GM21619 (cell line): ENCODE results near the gene PTPN14.
A peak's percentile ranks its signal among the peaks of the same experiment; 100 is the strongest.
"Not testable (repeated sequence)": the region's sequence is repeated elsewhere in the genome, so short reads cannot be mapped to it uniquely, and the experiment has no call there.

Experiments used
- ATAC-seq: cut with Tn5 transposase; IDR thresholded peaks from one replicate; pipeline ENCODE4 v1.9.1; 2021; ENCODE audit not compliant: unreplicated experiment

PTPN14 gene

DNA sequence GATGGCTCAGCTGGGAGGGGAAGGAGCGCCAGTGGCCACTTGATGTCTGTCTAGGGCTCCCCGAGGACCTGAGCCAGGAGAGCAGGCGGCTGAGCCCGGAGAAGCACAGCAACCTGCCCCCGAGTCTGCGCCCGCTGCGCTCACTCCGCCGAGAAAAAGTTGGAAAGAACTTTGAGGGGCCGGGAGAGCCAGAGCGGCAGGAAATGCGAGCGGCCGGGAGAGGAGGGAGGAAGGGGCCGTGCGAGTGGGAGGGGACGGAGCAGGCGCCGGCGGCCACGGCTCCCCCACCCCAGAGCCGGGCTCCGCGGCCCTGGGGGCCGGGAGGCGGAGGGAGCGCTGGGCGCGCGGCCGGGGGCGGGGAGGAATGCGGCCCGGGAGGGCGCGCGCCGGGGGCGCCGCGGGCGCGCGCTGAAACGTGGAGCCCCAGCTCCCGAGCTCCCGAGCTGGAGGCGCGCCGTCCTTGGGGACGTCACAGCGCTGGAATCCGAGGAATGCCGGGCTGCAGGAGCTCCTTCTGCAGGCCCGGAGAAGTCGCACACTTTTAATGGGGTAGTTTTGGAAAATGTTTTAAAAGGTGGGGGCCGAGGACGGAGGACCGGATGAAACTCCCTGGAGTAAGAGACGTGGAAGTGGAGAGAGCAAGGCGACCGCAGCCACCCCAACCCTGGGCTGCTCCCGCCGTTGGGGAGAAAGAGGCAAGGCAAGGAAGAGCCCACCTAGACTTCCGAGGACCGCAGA lies at the start of gene PTPN14:
TSS of gene PTPN14 (minus strand) at position 167 of the 738 bp plus-strand sequence. CDS start 86,799 bp downstream, outside the sequence.
- ATAC-seq, result no peak

DNA sequence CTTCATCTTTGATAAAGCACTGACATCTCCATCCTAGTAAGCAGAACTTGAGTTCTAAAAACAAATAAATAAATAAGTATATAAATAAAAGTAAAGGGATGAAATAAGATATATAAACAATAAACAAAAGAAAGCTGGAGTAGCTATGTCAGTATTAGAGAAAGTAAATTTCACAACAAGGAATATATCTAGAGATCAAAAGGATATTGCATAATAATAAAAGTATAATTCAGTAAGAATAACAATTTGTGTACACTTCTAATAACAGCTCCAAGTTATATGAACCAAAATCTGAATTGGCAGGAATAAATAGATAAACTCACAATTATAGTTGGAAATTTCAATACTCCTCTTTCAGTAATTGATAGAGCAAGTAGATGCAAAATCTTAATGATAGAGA lies 41.8 kb upstream of the PTPN14 start:
- ATAC-seq, result no peak

DNA sequence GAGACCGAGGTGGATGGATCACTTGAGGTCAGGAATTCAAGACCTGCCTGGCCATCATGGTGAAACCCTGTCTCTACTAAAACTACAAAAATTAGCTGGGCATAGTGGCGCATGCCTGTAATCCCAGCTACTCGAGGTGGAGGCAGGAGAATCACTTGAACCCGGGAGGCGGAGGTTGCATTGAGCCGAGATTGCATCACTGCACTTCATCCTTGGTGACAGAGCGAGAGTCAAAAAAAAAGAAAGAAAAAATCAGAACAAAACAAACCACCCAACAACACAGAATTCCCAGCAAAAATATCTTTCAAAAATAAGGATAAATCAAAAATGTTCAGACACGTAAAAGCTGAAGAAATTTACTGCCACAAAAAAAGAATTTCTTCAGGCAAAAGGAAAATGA lies 40.5 kb upstream of the PTPN14 start:
- ATAC-seq, result not testable (repeated sequence)

DNA sequence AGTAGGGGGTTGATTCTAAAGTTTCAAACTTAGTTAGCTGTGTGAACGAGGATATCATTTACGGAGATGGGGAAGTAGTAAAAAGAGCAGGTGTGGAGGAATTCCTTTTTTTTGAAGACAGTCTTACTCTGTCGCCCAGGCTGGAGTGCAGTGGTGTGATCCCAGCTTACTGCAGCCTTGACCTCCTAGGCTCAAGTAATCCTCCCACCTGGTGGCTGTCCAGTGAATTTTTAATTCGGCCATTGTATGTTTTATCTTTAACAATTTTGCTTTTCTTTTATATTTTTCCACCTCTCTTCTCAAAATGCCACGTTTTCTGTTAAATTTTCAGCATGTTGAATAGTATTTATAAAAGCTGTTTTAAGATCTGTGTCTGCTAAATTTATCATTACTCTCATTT lies 39.3 kb upstream of the PTPN14 start:
- ATAC-seq, result no peak

DNA sequence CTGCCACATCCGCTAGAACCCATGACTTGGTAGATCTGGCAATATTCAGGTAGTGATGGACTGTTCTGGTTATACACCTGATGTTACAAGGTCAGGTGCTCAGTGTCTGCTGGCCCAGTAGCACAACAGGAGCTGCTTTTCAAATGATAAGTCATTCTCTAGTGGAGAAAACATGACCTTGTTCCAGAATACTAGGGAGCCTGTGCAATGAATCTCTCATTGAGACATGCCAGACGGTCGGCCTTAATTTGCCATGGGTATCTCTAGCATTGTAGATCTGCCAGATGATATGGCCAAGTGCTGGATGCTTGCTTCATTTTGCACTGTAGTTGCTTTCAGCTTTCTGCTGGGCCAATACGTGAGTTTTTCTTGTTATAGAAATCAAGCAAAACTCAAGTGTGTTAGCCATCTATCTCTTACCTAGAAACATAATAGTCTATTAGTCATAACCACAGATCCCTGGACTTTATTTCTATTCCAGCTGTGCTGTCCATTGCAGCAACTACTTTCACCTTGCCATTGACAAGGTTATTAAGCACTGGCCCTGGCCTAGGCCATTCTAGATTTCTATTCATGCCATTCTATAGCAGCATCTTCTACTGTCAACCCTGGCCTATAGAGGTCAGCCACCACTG lies 37.7 kb upstream of the PTPN14 start:
- ATAC-seq, result no peak

DNA sequence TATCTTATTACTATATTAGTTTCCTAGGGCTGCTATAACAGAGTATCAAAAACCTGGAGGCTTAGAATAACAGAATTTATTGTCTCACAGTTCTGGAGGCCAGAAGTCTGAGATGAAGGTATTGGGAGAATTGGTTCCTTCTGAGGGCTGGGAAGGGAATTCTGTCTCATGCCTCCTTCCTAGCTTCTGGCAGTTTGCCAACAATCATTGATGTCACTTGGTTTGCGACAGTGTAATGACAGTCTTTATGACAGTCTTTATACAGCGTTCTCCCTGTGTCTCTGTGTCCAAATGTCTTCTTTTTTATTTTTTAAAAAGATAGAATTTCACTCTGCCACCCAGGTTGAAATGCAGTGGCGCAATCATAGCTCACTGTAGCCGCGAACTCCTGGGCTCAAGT lies 35.8 kb upstream of the PTPN14 start:
- no peak for ATAC-seq

DNA sequence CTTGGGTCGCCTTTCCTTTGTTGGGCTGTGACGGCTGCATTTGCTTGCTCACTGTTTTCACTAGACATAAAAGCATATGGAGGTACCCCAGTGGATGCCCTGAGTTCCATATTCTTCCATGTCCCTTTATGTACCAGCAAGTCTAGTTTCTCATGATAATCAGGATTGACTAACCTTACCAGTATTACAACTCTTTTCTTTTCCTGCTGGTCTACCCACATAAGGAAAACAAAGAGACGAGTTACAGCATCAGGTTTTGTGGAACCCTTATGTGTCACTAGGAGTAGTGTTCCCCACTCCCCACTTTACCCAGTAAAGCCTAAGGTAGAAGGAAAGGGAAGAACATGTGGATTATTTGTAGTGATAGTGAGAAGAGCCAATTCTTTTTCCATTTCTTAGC lies 35.2 kb upstream of the PTPN14 start:
- no peak for ATAC-seq

DNA sequence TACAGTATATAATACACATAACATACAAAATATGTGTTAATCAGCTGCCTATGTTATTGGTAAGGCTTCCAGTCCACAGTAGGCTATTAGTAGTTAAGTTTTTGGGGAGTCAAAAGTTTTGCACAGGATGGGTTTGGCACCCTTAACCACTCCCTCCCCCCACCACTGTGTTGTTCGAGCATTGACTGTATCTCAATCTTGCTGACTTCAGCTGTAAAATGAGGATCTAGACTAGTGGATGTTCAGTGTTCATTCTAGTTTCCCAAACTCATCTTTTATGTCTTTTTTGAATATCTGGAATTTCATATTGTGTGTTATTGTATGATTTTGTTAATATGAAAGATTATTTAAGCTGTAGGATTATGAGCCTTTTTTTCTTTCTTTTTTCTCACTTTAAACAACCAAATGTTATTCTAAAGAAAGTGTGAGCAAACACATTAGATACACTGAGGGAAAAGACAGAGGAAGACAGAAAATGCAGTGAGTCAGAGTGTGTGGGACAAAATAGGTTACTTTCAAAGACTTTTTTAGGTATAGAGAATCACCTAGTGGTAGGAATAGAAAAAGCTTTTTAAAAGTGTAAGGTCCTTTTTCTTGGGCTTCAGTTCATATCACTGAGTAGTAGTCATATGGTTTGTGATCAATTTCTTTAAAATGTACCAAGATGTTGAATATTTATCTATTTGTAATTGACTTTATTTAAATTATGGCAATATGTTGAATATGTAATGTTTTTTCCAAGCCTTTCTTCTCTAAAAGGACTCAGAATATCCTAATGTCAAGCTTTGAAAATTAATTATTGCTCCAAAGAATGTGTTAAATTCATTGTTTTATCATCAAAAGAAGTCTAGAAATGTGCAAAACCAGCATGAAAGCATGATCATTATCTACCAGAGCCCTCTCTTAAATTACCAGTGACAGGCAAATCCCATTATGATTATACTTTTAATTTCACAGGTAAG lies 33.7 kb upstream of the PTPN14 start:
- ATAC-seq, result peak; percentile 89

DNA sequence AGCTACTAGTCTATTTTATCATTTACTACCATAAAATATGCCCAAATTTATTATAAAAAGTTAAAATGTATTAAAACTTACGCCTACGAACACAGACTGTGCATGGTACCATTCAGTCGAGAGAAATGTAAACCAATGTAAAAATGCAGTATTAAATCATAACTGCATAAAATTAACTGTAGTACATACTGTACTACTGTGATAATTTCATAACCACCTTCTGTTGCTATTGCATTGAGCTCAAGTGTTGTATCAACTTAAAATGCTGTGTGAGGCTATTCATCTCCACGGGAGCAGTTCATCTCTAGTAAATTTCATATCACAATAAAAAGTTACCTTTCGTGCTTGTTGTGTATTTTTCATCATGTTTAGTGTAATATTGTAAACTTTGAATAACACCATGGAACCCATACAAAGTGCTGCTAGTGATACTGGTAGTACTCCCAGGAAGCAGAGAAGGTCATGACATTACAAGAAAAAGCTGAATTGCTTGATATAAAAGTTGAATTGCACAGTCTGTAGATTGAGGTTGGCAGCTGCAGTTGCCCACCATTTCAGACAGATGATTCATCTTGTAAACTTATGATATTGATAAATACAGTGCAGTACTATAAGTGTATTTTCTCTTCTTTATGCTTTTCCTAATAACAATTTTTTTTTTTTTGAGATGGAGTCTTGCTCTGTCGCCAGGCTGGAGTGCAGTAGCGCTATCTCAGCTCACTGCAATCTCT lies 32.6 kb upstream of the PTPN14 start:
- ATAC-seq, result no peak

DNA sequence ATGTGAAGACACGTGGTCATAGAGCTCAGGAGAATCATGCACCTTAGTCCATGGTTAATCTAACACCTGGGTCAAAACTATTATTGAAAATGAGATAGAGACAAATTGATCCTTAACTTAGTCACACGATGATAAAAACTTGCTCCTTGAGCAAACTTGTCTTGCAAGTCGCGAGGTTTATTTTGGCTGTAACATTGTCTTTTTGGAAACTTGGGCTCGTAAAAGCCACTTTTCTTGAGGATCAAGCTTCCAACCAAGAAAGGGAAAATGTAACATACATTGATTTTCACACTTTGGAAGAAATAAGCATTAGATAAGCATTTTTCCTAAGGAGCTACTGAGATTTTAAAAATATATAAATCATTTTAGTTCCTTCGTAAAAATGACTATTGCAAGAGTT lies 31.7 kb upstream of the PTPN14 start:
- no peak for ATAC-seq

DNA sequence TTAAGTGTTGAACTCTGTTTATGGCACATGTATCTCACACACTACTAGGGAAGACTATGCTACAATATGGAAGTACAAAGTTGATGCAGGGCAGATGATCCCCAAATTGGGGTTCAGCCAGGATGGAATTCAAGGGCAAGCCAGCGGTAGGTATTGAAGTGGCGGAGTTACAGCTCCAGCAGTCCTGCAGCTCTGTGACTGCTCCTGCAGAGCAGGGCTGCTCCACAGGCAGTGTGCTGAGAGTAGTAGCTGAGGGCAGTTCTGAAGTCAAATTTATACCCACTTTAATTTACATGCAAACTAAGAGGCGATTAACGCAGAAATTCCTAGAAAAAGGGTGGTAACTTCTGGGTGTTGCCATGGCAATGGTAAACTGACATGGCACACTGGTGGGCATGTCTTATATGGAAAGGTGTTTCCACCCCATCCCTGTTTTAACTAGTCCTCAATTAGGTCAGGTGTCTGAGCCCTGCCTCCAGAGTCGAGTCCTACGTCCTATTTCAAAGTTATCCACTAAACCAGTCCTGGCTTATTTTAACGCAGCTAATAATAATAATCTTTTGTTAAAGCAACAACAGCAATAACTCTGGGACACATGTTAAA lies 31.0 kb upstream of the PTPN14 start:
- no peak for ATAC-seq

DNA sequence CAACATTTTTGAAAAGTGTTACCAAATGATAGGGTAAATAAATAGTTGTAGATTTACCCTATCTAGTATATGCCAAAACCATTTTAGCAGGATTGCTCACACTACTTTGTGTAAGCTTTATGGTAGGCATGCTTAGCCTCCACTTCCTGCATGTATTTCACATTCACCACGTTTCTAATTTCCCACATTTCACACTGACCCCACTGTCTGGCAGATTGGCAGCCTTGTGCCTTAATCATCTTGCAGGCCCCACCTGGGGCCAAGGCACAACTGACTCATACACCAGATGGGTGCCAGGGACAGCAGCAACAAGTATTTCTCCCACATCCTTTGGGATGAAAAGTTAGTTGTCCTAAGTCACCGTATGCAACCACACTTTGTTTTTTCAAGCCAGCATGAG lies 30.4 kb upstream of the PTPN14 start:
- no peak for ATAC-seq

DNA sequence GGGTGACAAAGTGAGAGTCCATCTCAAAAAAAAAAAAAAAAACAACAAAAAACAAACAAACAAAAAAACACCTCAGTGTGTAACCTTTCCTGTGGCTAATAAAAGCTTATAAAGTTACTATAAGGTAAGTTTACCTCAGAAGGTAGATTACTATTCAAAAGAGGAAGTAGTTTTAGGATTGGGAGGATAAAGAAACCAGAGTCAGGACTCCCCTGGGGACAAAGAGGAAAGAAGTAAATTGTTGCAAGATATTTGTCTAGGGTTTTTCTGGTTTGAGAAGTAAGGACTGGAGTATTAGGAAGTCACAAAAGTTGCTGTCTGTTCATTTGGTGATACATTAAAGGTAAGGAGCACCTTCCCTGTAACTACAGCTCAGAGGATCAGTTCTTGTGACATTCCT lies 27.8 kb upstream of the PTPN14 start:
- ATAC-seq, result no peak

DNA sequence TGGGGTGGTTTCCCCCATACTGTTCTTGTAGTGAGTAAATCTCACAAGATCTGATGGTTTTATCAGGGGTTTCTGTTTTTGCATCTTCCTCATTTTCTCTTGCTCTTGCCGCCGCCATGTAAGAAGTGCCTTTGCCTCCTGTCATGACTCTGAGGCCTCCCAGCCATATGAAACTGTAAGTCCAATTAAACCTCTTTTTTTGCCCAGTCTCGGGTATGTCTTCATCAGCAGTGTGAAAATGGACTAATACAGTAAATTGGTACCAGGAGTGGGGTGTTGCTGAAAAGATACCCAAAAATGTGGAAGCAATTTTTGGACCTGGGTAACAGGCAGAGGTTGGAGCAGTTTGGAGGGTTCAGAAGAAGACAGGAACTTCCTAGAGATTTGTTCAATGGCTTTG lies 24.7 kb upstream of the PTPN14 start:
- not testable (repeated sequence) for ATAC-seq

DNA sequence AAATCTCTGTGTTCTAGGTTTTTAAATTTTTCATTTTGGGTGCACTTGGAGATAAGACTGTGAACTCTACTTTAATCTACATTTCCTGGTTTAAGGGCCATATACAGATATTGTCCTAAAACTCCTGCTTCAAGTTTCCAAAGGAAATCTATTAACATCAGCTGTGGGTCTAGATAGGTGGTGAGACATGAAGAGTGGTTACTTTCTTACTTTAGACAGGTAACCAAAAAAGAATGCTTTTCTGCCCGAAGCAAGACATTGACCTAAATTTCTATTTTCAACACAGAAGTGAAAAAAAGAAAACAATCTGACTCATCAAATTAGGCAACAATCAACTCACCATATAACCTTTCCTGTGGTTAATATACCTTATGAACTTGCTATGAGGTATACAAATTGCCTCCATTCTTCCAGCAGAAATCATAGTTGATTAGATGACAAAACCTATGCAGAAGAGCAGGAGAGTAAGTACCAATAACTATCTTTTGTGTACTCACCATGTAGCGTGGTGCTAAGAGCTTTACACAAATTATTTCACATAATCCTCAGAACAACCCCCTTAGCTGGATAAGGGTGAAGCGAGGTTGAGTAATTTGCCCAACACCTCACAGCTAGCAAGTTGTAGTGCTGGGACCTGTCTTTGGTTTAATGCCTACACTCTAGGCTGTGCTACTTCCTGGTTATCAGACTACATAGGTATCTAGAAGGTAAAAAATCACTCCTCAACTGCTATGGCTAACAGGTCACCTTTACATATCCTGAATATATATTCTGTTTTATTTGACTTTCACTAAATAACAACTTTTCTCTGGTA lies 23.4 kb upstream of the PTPN14 start:
- no peak for ATAC-seq

DNA sequence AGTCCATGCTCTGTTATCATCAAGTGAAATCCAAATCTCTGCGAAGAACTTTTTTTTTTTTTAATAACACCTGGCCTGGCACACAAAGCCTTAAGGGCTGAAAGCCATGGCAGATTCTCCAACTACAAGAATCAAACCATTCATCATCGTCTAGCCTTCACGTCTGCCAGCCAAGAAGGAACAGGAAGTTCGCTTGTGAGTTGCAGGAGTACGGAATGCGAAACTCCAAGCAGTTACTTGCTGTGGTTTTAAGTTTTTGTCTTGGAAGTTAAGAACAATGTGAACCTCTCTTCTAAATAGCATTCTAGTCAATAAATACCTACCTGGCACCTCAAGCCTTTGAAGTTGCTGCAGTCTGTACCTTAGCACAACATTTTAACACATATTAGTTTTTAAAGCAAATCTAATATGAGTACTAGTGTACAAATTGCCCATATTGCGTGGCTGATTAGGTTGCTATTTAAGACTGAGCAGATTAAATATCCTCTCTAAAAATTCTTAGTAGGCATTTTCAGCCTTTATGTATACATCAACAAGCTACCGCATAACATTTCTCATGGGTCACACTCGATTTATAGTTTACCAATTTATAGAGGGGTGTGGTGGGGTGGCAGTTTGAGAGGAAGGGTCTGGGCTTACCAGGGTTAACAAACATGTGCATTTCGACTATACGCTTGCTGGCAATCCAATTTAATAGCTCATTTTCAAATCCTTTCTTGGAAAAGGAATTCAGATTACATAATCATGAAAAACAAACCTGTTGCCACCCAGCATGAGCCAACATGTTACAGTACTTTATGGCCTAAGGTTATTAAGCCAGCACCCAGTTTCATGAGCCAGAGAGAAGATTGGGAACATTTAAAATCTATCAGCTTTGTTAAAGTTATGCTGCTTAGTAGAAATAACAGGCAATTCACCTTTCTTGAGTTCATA lies 22.2 kb upstream of the PTPN14 start:
- ATAC-seq, result no peak

DNA sequence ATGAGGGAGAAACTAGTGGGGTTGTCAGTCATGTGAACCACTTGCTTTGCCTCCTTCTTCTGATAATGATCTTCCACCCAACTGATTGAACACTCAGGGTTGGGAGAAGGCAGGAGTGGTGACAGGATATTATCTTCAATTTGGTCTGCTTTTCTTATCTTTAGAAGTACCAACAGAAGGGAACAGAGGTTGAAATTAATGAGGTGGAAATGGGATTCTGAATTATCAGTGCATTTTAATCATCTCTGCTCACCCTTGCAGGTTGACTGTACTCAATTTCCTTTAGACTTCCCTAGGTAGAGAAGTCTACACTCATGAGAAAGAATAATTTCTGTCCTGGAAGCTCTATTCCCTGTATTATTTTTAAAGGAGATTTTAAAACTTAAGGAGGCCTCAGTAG lies 19.9 kb upstream of the PTPN14 start:
- no peak for ATAC-seq

DNA sequence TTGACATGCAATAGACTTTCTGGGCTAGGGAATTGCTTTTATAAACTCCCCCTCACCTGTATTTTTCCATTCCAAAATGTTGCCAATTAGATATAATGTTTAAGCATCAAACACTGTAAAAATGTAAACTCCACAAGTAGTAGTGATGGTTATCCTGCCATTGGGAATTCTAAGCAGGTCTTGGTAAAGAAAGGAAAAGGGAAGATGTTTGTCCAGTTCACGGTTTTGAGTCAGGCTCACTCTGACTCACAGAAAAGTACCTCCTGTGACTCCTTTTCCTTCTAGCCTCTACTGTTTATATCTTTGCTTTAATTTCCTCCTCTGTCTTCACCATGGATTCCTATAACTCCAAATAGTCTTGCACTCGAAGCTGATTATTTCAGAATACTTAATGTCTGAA lies 19.0 kb upstream of the PTPN14 start:
- ATAC-seq, result no peak
